ENCODE results near the gene PBX4. TPM values are rescaled to one million over a fixed set of nuclear protein-coding genes. Genes with fewer than 3 reads are reported as not detected.

Gene PBX4
- total RNA-seq, 1 experiment from 2014 or later, result 0.30 TPM

- Mint-ChIP-seq H3K4me3 (ENCODE audit: unreplicated experiment) (no peak overlapping the region), H3K27me3 (ENCODE audit: insufficient read depth, unreplicated experiment) (no peaks in the 10 kb centered on the region), H3K4me1 (ENCODE audit: insufficient read depth, unreplicated experiment) (peaks cover 8% of the 10 kb centered on the region), H3K9me3 (ENCODE audit: unreplicated experiment) (no peaks in the 10 kb centered on the region), H3K36me3 (ENCODE audit: insufficient read depth, unreplicated experiment) (peaks cover 24% of the 10 kb centered on the region), H3K27ac (ENCODE audit: low read depth, unreplicated experiment) (no peak overlapping the region)
- DNase-seq (ENCODE audit: unreplicated experiment), result no peak
- CTCF ChIA-PET, result interaction anchor here (1.3 to 2.5 kb wide), 3 partner anchors 10 to 91 kb away, joined by 3 to 9 read pairs (median 4); no protein-coding TSS in a partner anchor
- POLR2A ChIA-PET, result interaction anchor here (1.0 to 1.6 kb wide), 2 partner anchors 10 to 16 kb away, joined by 4 read pairs; no protein-coding TSS in a partner anchor
- intact Hi-C loops (cut with micrococcal nuclease), result no loop called here
- no peak for TF ChIP-seq CTCF (IDR thresholded peaks at IDR 0.05; ENCODE audit: unreplicated experiment)
- no TSS peak for BruUV-seq (replicated peaks)
These were observed 4.9 kb upstream of the PBX4 start for GRCh38 chr19:19623383-19623782.

- intact Hi-C loops (cut with micrococcal nuclease), result no loop called here
- no peaks in the 10 kb centered on the region for H3K4me1 Mint-ChIP-seq (ENCODE audit: insufficient read depth, unreplicated experiment)
- ChIA-PET POLR2A (interaction anchor here (1.2 kb wide), 1 partner anchor 17 kb away, joined by 3 read pairs; no protein-coding TSS in a partner anchor), CTCF (interaction anchor here (1.7 kb wide), 1 partner anchor 88 kb away, joined by 8 read pairs; no protein-coding TSS in a partner anchor)
- H3K27ac Mint-ChIP-seq (ENCODE audit: low read depth, unreplicated experiment), result no peak overlapping the region
- H3K27me3 Mint-ChIP-seq (ENCODE audit: insufficient read depth, unreplicated experiment), result no peaks in the 10 kb centered on the region
- no peak overlapping the region for H3K4me3 Mint-ChIP-seq (ENCODE audit: unreplicated experiment)
- BruUV-seq (replicated peaks), result no TSS peak
- TF ChIP-seq CTCF (IDR thresholded peaks at IDR 0.05; ENCODE audit: unreplicated experiment), result no peak
- H3K36me3 Mint-ChIP-seq (ENCODE audit: insufficient read depth, unreplicated experiment), result peaks cover 5% of the 10 kb centered on the region
- DNase-seq (ENCODE audit: unreplicated experiment), result no peak
- H3K9me3 Mint-ChIP-seq (ENCODE audit: unreplicated experiment), result no peaks in the 10 kb centered on the region
These were observed 1.3 kb upstream of the PBX4 start for GRCh38 chr19:19619849-19620210.

- no peak for TF ChIP-seq CTCF (IDR thresholded peaks at IDR 0.05; ENCODE audit: unreplicated experiment)
- no peak for DNase-seq (ENCODE audit: unreplicated experiment)
- peaks cover 1% of the 10 kb centered on the region for H3K36me3 Mint-ChIP-seq (ENCODE audit: insufficient read depth, unreplicated experiment)
- intact Hi-C loops (cut with micrococcal nuclease), result no loop called here
- BruUV-seq (replicated peaks), result no TSS peak
- no peaks in the 10 kb centered on the region for H3K9me3 Mint-ChIP-seq (ENCODE audit: unreplicated experiment)
- no peaks in the 10 kb centered on the region for H3K27me3 Mint-ChIP-seq (ENCODE audit: insufficient read depth, unreplicated experiment)
- ChIA-PET CTCF (interaction anchor here (1.1 to 1.7 kb wide), 2 partner anchors 11 to 87 kb away, joined by 3 to 8 read pairs; no protein-coding TSS in a partner anchor), POLR2A (interaction anchor here (1.2 kb wide), 1 partner anchor 17 kb away, joined by 3 read pairs; no protein-coding TSS in a partner anchor)
- no peak overlapping the region for H3K27ac Mint-ChIP-seq (ENCODE audit: low read depth, unreplicated experiment)
- H3K4me1 Mint-ChIP-seq (ENCODE audit: insufficient read depth, unreplicated experiment), result no peaks in the 10 kb centered on the region
- H3K4me3 Mint-ChIP-seq (ENCODE audit: unreplicated experiment), result peak overlapping the region; percentile 66
These were observed 828 bp upstream of the PBX4 start for GRCh38 chr19:19619181-19619848.

- no peak overlapping the region for H3K4me3 Mint-ChIP-seq (ENCODE audit: unreplicated experiment)
- no peaks in the 10 kb centered on the region for H3K27me3 Mint-ChIP-seq (ENCODE audit: insufficient read depth, unreplicated experiment)
- H3K4me1 Mint-ChIP-seq (ENCODE audit: insufficient read depth, unreplicated experiment), result peaks cover 8% of the 10 kb centered on the region
- H3K27ac Mint-ChIP-seq (ENCODE audit: low read depth, unreplicated experiment), result no peak overlapping the region
- TF ChIP-seq CTCF (IDR thresholded peaks at IDR 0.05; ENCODE audit: unreplicated experiment), result no peak
- no peaks in the 10 kb centered on the region for H3K36me3 Mint-ChIP-seq (ENCODE audit: insufficient read depth, unreplicated experiment)
- ChIA-PET POLR2A (interaction anchor here (0.7 to 3.5 kb wide), 2 partner anchors 9 to 13 kb away, joined by 3 to 22 read pairs; no protein-coding TSS in a partner anchor), CTCF (interaction anchor here (0.7 to 1.0 kb wide), 2 partner anchors 58 to 82 kb away, joined by 3 read pairs; no protein-coding TSS in a partner anchor)
- no peaks in the 10 kb centered on the region for H3K9me3 Mint-ChIP-seq (ENCODE audit: unreplicated experiment)
- intact Hi-C loops (cut with micrococcal nuclease), result no loop called here
- peak; percentile 48 for DNase-seq (ENCODE audit: unreplicated experiment)
- BruUV-seq (replicated peaks), result no TSS peak
These were observed 3.4 kb downstream of the PBX4 start for GRCh38 chr19:19615086-19615485.
